Prostate gland (tissue), 2 donors: ENCODE results near the gene ARHGAP44.

Experiments used
- CTCF ChIP-seq, 4 experiments: fragments of 200-600 bp in 2 of 4; fragments of 450-650 bp in 2 of 4; sonication (generic) in 2 of 4; IDR thresholded peaks; 1 replicate in 3 of 4; 2 replicates in 1 of 4; pipeline ENCODE4 v1.5.1; 2016 to 2019; ENCODE audit warnings: antibody characterized with exemption in 4 of 4, mild to moderate bottlenecking in 2 of 4, moderate library complexity in 2 of 4
- POLR2A ChIP-seq: fragments of 450-650 bp; IDR thresholded peaks from one replicate; pipeline ENCODE4 v1.6.1; 2016; ENCODE audit warnings: antibody characterized with exemption, mild to moderate bottlenecking
- POLR2AphosphoS5 ChIP-seq: sonication (generic); formaldehyde crosslinking; IDR thresholded peaks from one replicate; pipeline ENCODE4 v1.6.1; 2017; ENCODE audit warnings: antibody characterized with exemption

DNA sequence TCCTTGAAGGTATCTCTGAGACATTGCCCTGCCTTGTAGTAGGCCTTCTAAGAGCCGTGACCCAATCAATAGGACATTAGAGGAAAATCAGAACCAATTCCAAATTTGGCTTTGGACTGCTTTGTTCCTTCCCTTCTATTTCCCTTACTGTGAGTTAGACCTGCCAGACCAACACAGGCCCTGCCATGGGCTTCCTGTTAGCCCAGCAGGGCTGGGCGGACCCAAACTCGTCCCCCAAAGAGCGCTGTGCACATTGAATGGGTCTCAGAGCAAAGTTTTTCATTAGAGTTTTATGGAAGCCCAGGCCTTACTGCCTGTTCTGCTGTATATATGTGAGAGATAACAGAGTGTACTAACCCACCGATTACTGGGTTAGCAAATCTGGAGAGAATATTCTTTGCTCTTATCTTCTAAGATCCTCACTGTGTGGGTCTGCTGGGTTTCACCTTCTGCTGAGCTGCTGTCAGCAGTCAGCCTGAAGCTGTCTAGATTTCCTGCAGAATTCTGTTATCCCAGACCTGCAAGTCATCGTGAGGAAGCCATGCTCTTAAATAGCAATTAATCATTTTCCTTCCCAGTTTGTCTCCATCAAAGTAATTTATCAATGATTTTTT, 5.7 kb downstream of the ARHGAP44 start:
- TF ChIP-seq CTCF (IDR thresholded peaks at IDR 0.05) (no peak), POLR2A (no peak), POLR2AphosphoS5 (no peak)
